ENCODE measurements around the gene NR2E1. TPM values are rescaled to one million over a fixed set of nuclear protein-coding genes. Genes with fewer than 3 reads are reported as not detected.

NR2E1 gene
- total and polyA plus RNA-seq, 2 experiments from 2014 or later = not detected

DNA sequence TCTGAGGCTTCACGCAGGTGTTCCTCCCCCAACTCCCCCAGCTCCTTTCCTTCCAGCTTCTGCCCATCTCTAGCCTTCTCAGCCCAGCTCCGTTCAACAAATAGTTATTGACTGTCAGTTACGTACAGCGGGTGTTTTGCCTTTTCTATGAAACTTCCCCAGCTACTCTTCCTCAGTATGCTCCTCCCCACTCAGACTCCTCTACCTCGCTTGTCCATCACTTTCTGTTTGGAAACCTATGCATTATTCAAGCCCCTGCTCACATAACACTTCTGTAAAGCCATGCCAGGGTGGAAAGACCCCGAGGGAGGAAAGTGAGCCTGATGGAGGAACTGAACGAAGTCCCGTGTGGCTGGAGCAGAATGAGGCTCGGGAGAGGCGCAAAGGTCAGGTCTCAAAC is 44.2 kb upstream of the NR2E1 start:
- no peak overlapping the region for H3K4me3 Mint-ChIP-seq
- Histone ChIP-seq H3K79me2 (replicated peaks; ENCODE audit: insufficient read depth) (no peaks in the 10 kb centered on the region), H3K4me3 (no peak overlapping the region), H3K27me3 (ENCODE audit: insufficient read depth) (peaks cover 100% of the 10 kb centered on the region), H2AFZ (no peak overlapping the region), H4K20me1 (replicated peaks; ENCODE audit: insufficient read depth) (peaks cover 6% of the 10 kb centered on the region), H3K27ac (ENCODE audit: low read depth) (no peak overlapping the region), H3K4me2 (no peak overlapping the region), H3K9me2 (ENCODE audit: insufficient read depth) (no peaks in the 10 kb centered on the region), H3F3A (replicated peaks; ENCODE audit: low read depth) (peaks cover 25% of the 10 kb centered on the region), H3K36me3 (ENCODE audit: insufficient read depth) (no peaks in the 10 kb centered on the region), H3K4me1 (ENCODE audit: insufficient read depth) (peaks cover 47% of the 10 kb centered on the region)
- ATAC-seq (no peak), DNase-seq (ENCODE audit: low spot score) (no peak)
- H3K36me3 Mint-ChIP-seq (ENCODE audit: low read depth) = no peaks in the 10 kb centered on the region; the same call in 2 of the 3 replicates
- TF ChIP-seq NANOG (IDR thresholded peaks at IDR 0.05; ENCODE audit: borderline replicate concordance) = no peak
- peak; percentile 74 for TF ChIP-seq EZH2 (IDR thresholded peaks at IDR 0.05; ENCODE audit: low read depth, unreplicated experiment)
- no peak for TF ChIP-seq CREB1 (CRISPR knock-in tag; IDR thresholded peaks at IDR 0.05; ENCODE audit: low read depth)
- TF ChIP-seq STAT1 (IDR thresholded peaks at IDR 0.05; ENCODE audit: unreplicated experiment) = no peak
- peaks cover 50% of the 10 kb centered on the region for H3K4me1 Mint-ChIP-seq
- peaks cover 92% of the 10 kb centered on the region for H3K27me3 Mint-ChIP-seq (ENCODE audit: insufficient read depth, low read depth, poor library complexity)
- H3K27ac Mint-ChIP-seq = no peak overlapping the region
- H3K9me3 Mint-ChIP-seq = peaks cover 10% of the 10 kb centered on the region

DNA sequence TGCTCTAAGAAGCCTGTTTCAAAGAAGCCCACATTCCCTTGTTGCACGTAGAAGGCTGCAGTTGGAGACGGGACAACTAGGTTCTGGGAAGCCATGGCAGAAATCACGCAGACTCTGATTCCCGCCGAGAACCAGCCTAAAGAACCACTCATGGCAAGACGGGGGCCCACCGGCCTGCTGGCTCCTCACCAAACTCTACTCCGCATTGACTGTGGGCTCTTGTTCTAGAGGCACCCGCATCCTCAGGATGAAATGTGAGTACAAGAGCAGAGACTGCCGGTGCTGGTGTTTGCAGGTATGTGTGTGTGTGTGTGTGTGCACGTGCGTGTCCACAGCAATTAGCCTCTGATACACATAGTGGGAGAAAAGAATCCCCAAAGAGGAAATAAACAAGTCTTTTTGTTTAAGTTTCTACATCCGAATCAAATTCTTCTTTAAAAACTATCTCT is 42.3 kb upstream of the NR2E1 start:
- H4K20me1 ChIP-seq (replicated peaks; ENCODE audit: insufficient read depth) = peaks cover 3% of the 10 kb centered on the region; the same call in 1 of the 2 replicates
- Mint-ChIP-seq H3K4me3 (0 out of 3 replicates have a peak overlapping the region, but pooled peaks have one; percentile 7), H3K4me1 (peaks cover 42% of the 10 kb centered on the region), H3K9me3 (peaks cover 10% of the 10 kb centered on the region), H3K27ac (no peak overlapping the region), H3K27me3 (ENCODE audit: insufficient read depth, low read depth, poor library complexity) (peaks cover 81% of the 10 kb centered on the region), H3K36me3 (ENCODE audit: low read depth) (no peaks in the 10 kb centered on the region; the same call in 2 of the 3 replicates)
- H3K36me3 ChIP-seq (ENCODE audit: insufficient read depth) = no peaks in the 10 kb centered on the region
- no peak overlapping the region for H3K27ac ChIP-seq (ENCODE audit: low read depth)
- peaks cover 25% of the 10 kb centered on the region for H3F3A ChIP-seq (replicated peaks; ENCODE audit: low read depth)
- H3K4me3 ChIP-seq = peak overlapping the region; percentile 1
- H2AFZ ChIP-seq = no peak overlapping the region
- H3K4me1 ChIP-seq (ENCODE audit: insufficient read depth) = peaks cover 40% of the 10 kb centered on the region
- DNase-seq (ENCODE audit: low spot score) (peak; percentile 46), ATAC-seq (peak; percentile 8)
- peaks cover 100% of the 10 kb centered on the region for H3K27me3 ChIP-seq (ENCODE audit: insufficient read depth)
- H3K79me2 ChIP-seq (replicated peaks; ENCODE audit: insufficient read depth) = no peaks in the 10 kb centered on the region
- H3K9me2 ChIP-seq (ENCODE audit: insufficient read depth) = no peaks in the 10 kb centered on the region
- H3K4me2 ChIP-seq = peak overlapping the region; percentile 18
- no peak for TF ChIP-seq NANOG (IDR thresholded peaks at IDR 0.05; ENCODE audit: borderline replicate concordance)
- peak; percentile 71 for TF ChIP-seq EZH2 (IDR thresholded peaks at IDR 0.05; ENCODE audit: low read depth, unreplicated experiment)
- peak; percentile 62 for TF ChIP-seq EZH2phosphoT487 (IDR thresholded peaks at IDR 0.05; ENCODE audit: unreplicated experiment)

DNA sequence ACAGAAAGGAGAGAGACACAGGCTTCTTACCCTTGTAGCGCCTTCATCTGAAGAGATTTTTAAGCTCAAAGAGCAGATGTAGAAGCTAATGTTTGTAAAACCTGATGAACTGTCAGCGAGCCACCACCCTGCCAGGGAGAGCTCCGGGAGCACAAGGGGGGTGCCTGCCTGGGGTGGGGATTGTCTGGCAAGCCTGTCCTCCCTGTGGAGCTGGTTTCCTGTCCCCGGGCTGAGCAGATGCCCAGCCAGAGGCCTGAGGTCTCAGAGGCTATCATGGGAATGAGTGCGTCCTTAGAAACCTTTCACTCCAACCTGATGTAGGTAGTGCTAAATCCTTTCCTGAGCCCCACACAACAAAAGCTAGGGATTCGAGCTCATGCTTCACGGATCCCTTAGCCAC is 41.9 kb upstream of the NR2E1 start:
- Mint-ChIP-seq H3K9me3 (peaks cover 7% of the 10 kb centered on the region), H3K36me3 (ENCODE audit: low read depth) (no peaks in the 10 kb centered on the region; the same call in 2 of the 3 replicates), H3K4me1 (peaks cover 39% of the 10 kb centered on the region), H3K27ac (no peak overlapping the region), H3K27me3 (ENCODE audit: insufficient read depth, low read depth, poor library complexity) (peaks cover 81% of the 10 kb centered on the region), H3K4me3 (no peak overlapping the region)
- peaks cover 3% of the 10 kb centered on the region; the same call in 1 of the 2 replicates for H4K20me1 ChIP-seq (replicated peaks; ENCODE audit: insufficient read depth)
- H3K4me2 ChIP-seq = peak overlapping the region; percentile 18
- peak; percentile 16 for TF ChIP-seq EZH2 (IDR thresholded peaks at IDR 0.05; ENCODE audit: low read depth, unreplicated experiment)
- no peak for TF ChIP-seq STAT1 (IDR thresholded peaks at IDR 0.05; ENCODE audit: unreplicated experiment)
- TF ChIP-seq, protein P1, sequence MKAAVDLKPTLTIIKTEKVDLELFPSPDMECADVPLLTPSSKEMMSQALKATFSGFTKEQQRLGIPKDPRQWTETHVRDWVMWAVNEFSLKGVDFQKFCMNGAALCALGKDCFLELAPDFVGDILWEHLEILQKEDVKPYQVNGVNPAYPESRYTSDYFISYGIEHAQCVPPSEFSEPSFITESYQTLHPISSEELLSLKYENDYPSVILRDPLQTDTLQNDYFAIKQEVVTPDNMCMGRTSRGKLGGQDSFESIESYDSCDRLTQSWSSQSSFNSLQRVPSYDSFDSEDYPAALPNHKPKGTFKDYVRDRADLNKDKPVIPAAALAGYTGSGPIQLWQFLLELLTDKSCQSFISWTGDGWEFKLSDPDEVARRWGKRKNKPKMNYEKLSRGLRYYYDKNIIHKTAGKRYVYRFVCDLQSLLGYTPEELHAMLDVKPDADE (IDR thresholded peaks at IDR 0.05) = peak; percentile 13; the same call in 1 of the 2 replicates
- peaks cover 100% of the 10 kb centered on the region for H3K27me3 ChIP-seq (ENCODE audit: insufficient read depth)
- no peaks in the 10 kb centered on the region for H3K36me3 ChIP-seq (ENCODE audit: insufficient read depth)
- no peaks in the 10 kb centered on the region for H3K9me2 ChIP-seq (ENCODE audit: insufficient read depth)
- H3K4me1 ChIP-seq (ENCODE audit: insufficient read depth) = peaks cover 39% of the 10 kb centered on the region
- peak overlapping the region; percentile 1 for H3K4me3 ChIP-seq
- no peak overlapping the region for H3K27ac ChIP-seq (ENCODE audit: low read depth)
- DNase-seq (ENCODE audit: low spot score) (peak; percentile 65), ATAC-seq (peak; percentile 48)
- no peaks in the 10 kb centered on the region for H3K79me2 ChIP-seq (replicated peaks; ENCODE audit: insufficient read depth)
- peaks cover 25% of the 10 kb centered on the region for H3F3A ChIP-seq (replicated peaks; ENCODE audit: low read depth)
- no peak overlapping the region for H2AFZ ChIP-seq
